ES-I3 (cell line): Measurements from ENCODE around the gene NT5C2.
"Not testable (repeated sequence)": the region's sequence is repeated elsewhere in the genome, so short reads cannot be mapped to it uniquely, and the experiment has no call there.

Source experiments
- H3K36me3 ChIP-seq: 2 replicates; pipeline ENCODE4 v1.6.1; 2013; ENCODE audit warnings: mild to moderate bottlenecking, low read length, control low read depth, moderate library complexity; ENCODE audit not compliant: insufficient read depth
- H3K4me1 ChIP-seq: 2 replicates; pipeline ENCODE4 v1.6.1; 2013; ENCODE audit warnings: mild to moderate bottlenecking, control low read depth, low read length; ENCODE audit not compliant: insufficient read depth
- H3K9ac ChIP-seq: 2 replicates; pipeline ENCODE4 v1.6.1; 2013; ENCODE audit warnings: low read depth, mild to moderate bottlenecking, low read length, moderate library complexity
- H3K9me3 ChIP-seq: 2 replicates; pipeline ENCODE4 v1.6.1; 2013; ENCODE audit warnings: mild to moderate bottlenecking, low read length, moderate library complexity; ENCODE audit not compliant: control insufficient read depth, insufficient read depth

NT5C2 gene

GRCh38 chr10:103166523-103166922, 26.5 kb downstream of the NT5C2 start:
- Histone ChIP-seq H3K9ac (no peak overlapping the region), H3K36me3 (no peaks in the 10 kb centered on the region), H3K9me3 (no peaks in the 10 kb centered on the region), H3K4me1 (no peaks in the 10 kb centered on the region)

- not testable (repeated sequence) for H3K4me1 ChIP-seq, H3K9ac ChIP-seq, H3K9me3 ChIP-seq, H3K36me3 ChIP-seq
Measured at GRCh38 chr10:103163766-103164403, 29.2 kb downstream of the NT5C2 start.

- Histone ChIP-seq H3K9me3 (no peaks in the 10 kb centered on the region), H3K9ac (no peak overlapping the region), H3K4me1 (peaks cover 30% of the 10 kb centered on the region), H3K36me3 (peaks cover 5% of the 10 kb centered on the region; the same call in 1 of the 2 replicates)
Measured at GRCh38 chr10:103157246-103157645, 35.8 kb downstream of the NT5C2 start.

- Histone ChIP-seq H3K4me1 (peaks cover 30% of the 10 kb centered on the region), H3K9me3 (no peaks in the 10 kb centered on the region), H3K36me3 (peaks cover 5% of the 10 kb centered on the region; the same call in 1 of the 2 replicates), H3K9ac (no peak overlapping the region)
Measured at GRCh38 chr10:103155471-103156085, 37.5 kb downstream of the NT5C2 start.

GRCh38 chr10:103154521-103155299, 38.4 kb downstream of the NT5C2 start:
- Histone ChIP-seq H3K4me1 (peaks cover 30% of the 10 kb centered on the region), H3K9me3 (no peaks in the 10 kb centered on the region), H3K9ac (no peak overlapping the region), H3K36me3 (peaks cover 5% of the 10 kb centered on the region; the same call in 1 of the 2 replicates)

GRCh38 chr10:103153302-103154197, 39.5 kb downstream of the NT5C2 start:
- Histone ChIP-seq H3K9me3 (no peaks in the 10 kb centered on the region), H3K4me1 (peaks cover 30% of the 10 kb centered on the region), H3K36me3 (peaks cover 5% of the 10 kb centered on the region; the same call in 1 of the 2 replicates), H3K9ac (no peak overlapping the region)

DNA sequence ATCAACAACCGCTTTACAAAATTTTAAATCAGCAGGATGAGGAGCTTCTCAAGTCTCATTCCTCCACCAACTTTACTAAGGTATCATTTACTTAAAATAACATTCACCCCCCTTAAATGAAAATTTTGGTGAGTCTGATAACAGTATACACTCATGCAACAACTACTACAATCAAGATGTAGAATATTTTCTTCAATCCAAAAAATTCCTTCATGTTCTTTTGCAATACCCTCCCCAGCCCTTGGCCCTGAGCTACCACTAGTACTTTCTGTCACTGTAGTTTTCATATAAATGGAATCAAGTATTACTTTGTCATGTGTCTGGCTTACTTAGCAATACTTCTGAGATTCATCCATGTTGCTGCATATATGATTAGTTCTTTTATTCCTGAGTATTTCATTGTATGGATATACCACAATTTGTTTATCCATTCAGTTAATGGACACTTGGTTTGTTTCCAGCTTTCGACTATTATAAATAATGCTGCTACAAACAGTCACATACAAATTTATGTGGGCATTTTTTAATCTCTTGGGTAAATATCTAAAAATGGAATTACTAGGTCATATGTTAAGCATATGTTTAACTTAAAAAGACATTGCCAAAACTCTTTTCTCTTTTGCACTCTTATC, 43.0 kb downstream of the NT5C2 start:
- no peaks in the 10 kb centered on the region for H3K36me3 ChIP-seq
- no peak overlapping the region for H3K9ac ChIP-seq
- H3K4me1 ChIP-seq: peaks cover 41% of the 10 kb centered on the region
- H3K9me3 ChIP-seq: no peaks in the 10 kb centered on the region

GRCh38 chr10:103147645-103148044, 45.4 kb downstream of the NT5C2 start:
- Histone ChIP-seq H3K9me3 (no peaks in the 10 kb centered on the region), H3K36me3 (peaks cover under 1% of the 10 kb centered on the region; the same call in 1 of the 2 replicates), H3K9ac (no peak overlapping the region), H3K4me1 (peaks cover 21% of the 10 kb centered on the region; the same call in 1 of the 2 replicates)

DNA sequence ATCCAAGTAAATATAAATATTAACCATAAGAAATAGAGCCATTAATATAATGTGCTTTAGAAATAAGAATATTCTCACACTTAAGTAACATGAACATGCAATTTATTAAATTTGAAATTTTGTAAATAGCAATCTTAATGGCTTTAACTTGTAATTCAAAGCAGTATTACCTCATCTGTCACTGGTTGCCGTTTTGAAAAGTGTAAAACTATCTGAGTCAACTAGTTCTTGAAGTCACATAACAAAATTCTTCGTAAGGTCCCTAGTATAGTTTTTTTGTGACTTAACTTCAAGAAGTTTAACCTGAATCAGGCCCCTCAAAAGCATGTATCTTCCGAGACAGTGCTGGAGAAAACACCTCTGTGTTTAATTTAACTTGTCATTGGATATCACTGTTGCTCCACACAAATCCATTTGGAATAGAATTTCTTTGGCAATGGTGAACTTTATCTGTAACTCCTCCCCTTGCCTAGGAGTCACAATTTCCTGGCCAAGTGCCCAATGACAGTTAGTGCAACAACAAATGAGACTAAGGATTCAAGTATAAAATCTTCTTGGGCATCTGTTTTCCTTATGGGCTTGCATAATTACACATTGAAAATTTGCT, 47.1 kb downstream of the NT5C2 start:
- H3K36me3 ChIP-seq: peaks cover 6% of the 10 kb centered on the region; the same call in 1 of the 2 replicates
- no peaks in the 10 kb centered on the region for H3K9me3 ChIP-seq

DNA sequence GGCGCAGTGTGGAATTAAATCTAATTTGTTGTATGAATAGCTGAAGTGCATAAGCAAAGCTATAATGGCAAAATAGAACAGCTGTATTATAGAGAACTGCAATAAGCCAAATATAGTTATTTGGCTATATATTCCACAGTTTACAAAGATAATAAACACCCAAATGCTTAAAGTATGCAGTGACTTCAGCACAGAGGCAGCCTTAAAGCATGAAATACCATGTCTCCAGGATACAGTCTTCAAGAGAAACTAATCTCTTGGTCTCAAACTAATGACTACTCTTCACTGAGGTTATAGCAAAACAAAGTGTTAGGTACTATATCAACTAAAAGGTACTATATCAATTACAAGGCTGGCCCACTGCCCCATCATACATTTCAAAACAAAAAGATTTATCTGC, 48.0 kb downstream of the NT5C2 start:
- H3K9me3 ChIP-seq: no peaks in the 10 kb centered on the region
- H3K36me3 ChIP-seq: peaks cover 12% of the 10 kb centered on the region; the same call in 1 of the 2 replicates
- no peak overlapping the region for H3K9ac ChIP-seq
- peaks cover 21% of the 10 kb centered on the region; the same call in 1 of the 2 replicates for H3K4me1 ChIP-seq

More for the DNA sequence above, 47.1 kb downstream of the NT5C2 start:
- Histone ChIP-seq H3K4me1 (peaks cover 21% of the 10 kb centered on the region; the same call in 1 of the 2 replicates), H3K9ac (no peak overlapping the region)

DNA sequence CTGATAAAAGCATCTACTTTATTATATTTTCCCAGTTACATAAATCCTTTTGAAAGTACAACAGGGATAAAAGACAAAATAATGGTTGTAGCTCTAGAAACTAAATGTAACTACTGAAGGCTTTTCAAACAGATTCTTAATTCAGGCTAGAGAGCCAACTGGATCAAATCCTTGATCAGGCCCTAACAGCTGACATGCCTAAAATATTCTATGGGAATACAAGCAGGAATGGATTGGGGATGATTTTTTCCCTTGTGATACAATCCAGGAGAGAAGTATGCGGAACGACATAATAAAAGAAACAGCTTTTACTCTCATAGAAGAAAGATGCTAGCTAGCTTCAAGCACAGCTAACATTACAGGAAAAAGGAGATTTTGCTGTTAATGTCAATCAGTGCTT, 49.0 kb downstream of the NT5C2 start:
- Histone ChIP-seq H3K4me1 (peaks cover 21% of the 10 kb centered on the region; the same call in 1 of the 2 replicates), H3K36me3 (peaks cover 12% of the 10 kb centered on the region; the same call in 1 of the 2 replicates), H3K9ac (no peak overlapping the region), H3K9me3 (no peaks in the 10 kb centered on the region)

DNA sequence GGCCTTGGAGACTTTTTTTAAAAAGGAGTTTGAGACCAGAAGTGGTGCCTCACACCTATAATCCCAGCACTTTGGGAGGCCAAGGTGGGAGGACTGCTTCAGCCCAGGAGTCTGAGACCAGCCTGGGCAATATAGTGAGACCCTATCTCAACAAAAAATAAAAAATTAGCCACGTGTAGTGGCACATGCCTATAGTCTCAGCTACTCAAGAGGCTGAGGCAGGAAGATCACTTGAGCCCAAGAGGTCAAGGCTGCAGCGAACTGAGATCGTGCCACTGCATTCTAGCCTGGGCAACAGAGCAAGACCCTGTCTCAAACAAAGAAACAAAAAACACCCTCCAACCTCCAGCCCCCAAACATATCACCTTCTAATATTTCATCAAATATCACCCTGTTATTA, 49.4 kb downstream of the NT5C2 start:
- not testable (repeated sequence) for H3K9ac ChIP-seq, H3K9me3 ChIP-seq
- peaks cover 12% of the 10 kb centered on the region; the same call in 1 of the 2 replicates for H3K36me3 ChIP-seq
- H3K4me1 ChIP-seq: peaks cover 21% of the 10 kb centered on the region; the same call in 1 of the 2 replicates

DNA sequence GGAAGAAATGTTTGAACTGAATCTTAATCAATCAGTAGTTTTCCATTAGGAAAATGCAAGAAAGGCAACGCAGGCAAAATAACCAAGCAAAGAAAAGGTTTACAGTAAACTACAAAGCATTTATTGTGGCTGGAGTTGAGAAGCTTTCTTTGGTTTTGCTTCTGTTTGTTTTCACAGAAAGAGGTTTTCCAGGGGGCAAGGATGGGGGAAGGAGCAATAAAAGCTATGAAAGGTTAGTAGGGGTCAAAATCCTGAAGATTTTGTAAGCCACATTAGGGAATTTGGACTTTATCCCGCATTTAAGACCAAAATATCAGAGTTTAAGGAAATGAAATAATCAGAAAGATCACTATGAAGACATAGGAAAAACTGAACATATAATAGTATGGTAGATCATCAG, 51.1 kb downstream of the NT5C2 start:
- Histone ChIP-seq H3K9ac (no peak overlapping the region), H3K36me3 (peaks cover 12% of the 10 kb centered on the region; the same call in 1 of the 2 replicates), H3K4me1 (peaks cover 21% of the 10 kb centered on the region; the same call in 1 of the 2 replicates), H3K9me3 (no peaks in the 10 kb centered on the region; the same call in 1 of the 2 replicates)
